H9 (cell line): Measurements from ENCODE around the gene FAM13A. TPM values are rescaled to one million over a fixed set of nuclear protein-coding genes. Genes with fewer than 3 reads are reported as not detected.

Source experiments
- DNase-seq: peaks from one replicate; pipeline ENCODE4 v3.0.0-alpha.2; 2017
- H2AFZ ChIP-seq: one replicate; pipeline ENCODE4 v1.6.1; 2013; ENCODE audit warnings: mild to moderate bottlenecking, low read length, control low read depth, moderate library complexity
- H2AK5ac ChIP-seq: 2 replicates; pipeline ENCODE4 v1.6.1; 2013; ENCODE audit warnings: low read length, control low read depth, mixed read lengths; ENCODE audit not compliant: insufficient read length
- H2BK120ac ChIP-seq: one replicate; pipeline ENCODE4 v1.6.1; 2013; ENCODE audit warnings: low read depth, mild to moderate bottlenecking, low read length, control low read depth, inconsistent platforms; ENCODE audit not compliant: poor library complexity, severe bottlenecking
- H2BK12ac ChIP-seq: 2 replicates; pipeline ENCODE4 v1.6.1; 2013; ENCODE audit warnings: low read length, control low read depth, mixed read lengths, low read depth; ENCODE audit not compliant: insufficient read length
- H2BK15ac ChIP-seq: 2 replicates; pipeline ENCODE4 v1.6.1; 2013; ENCODE audit warnings: low read depth, low read length, control low read depth
- H2BK20ac ChIP-seq: one replicate; pipeline ENCODE4 v1.6.1; 2013; ENCODE audit warnings: low read depth, mild to moderate bottlenecking, low read length, control low read depth, inconsistent platforms; ENCODE audit not compliant: poor library complexity, severe bottlenecking
- H2BK5ac ChIP-seq: 2 replicates; pipeline ENCODE4 v1.6.1; 2013; ENCODE audit warnings: low read length, control low read depth, mixed read lengths; ENCODE audit not compliant: insufficient read length
- H3K14ac ChIP-seq: 2 replicates; pipeline ENCODE4 v1.6.1; 2013; ENCODE audit warnings: low read length, control low read depth; ENCODE audit not compliant: insufficient read depth
- H3K18ac ChIP-seq: 2 replicates; pipeline ENCODE4 v1.6.1; 2013; ENCODE audit warnings: low read depth, mild to moderate bottlenecking, mixed read lengths, low read length, control low read depth; ENCODE audit not compliant: insufficient read length
- H3K23ac ChIP-seq: 2 replicates; pipeline ENCODE4 v1.6.1; 2013; ENCODE audit warnings: low read length, control low read depth, mixed read lengths, low read depth; ENCODE audit not compliant: insufficient read length
- H3K23me2 ChIP-seq: 2 replicates; pipeline ENCODE4 v1.6.1; 2013; ENCODE audit warnings: low read depth, mild to moderate bottlenecking, mixed read lengths, low read length, control low read depth; ENCODE audit not compliant: insufficient read length, poor library complexity, severe bottlenecking
- H3K27ac ChIP-seq: 2 replicates; pipeline ENCODE4 v1.5.1; 2013; ENCODE audit warnings: low read length, control low read depth, mixed read lengths, low read depth; ENCODE audit not compliant: insufficient read length
- H3K27me3 ChIP-seq: 2 replicates; pipeline ENCODE4 v1.6.1; 2013; ENCODE audit warnings: low read length, control low read depth, inconsistent platforms; ENCODE audit not compliant: insufficient read depth
- H3K4ac ChIP-seq: 2 replicates; pipeline ENCODE4 v1.6.1; 2013; ENCODE audit warnings: low read depth, mild to moderate bottlenecking, control low read depth, inconsistent platforms, low read length, moderate library complexity
- H3K4me1 ChIP-seq: 2 replicates; pipeline ENCODE4 v1.6.1; 2013; ENCODE audit warnings: low read length, control low read depth, inconsistent platforms; ENCODE audit not compliant: insufficient read depth
- H3K4me2 ChIP-seq: 2 replicates; pipeline ENCODE4 v1.6.1; 2013; ENCODE audit warnings: low read length, control low read depth, mixed read lengths; ENCODE audit not compliant: insufficient read length, insufficient read depth
- H3K56ac ChIP-seq: 2 replicates; pipeline ENCODE4 v1.6.1; 2013; ENCODE audit warnings: low read depth, mild to moderate bottlenecking, mixed read lengths, low read length, control low read depth; ENCODE audit not compliant: insufficient read length
- H3K79me1 ChIP-seq: 2 replicates; pipeline ENCODE4 v1.6.1; 2013; ENCODE audit warnings: low read depth, mild to moderate bottlenecking, moderate library complexity, low read length, control low read depth, inconsistent platforms; ENCODE audit not compliant: insufficient read depth, poor library complexity, severe bottlenecking
- H3K79me2 ChIP-seq: 2 replicates; pipeline ENCODE4 v1.6.1; 2013; ENCODE audit warnings: low read length, control low read depth, inconsistent platforms; ENCODE audit not compliant: insufficient read depth
- H3K9ac ChIP-seq: 2 replicates; pipeline ENCODE4 v1.6.1; 2013; ENCODE audit warnings: low read length, control low read depth, mixed read lengths; ENCODE audit not compliant: insufficient read length; ENCODE audit errors: extremely low read depth
- H3K9me3 ChIP-seq: one replicate; pipeline ENCODE4 v1.6.1; 2013; ENCODE audit warnings: low read depth, low read length, inconsistent platforms; ENCODE audit not compliant: control insufficient read depth
- H3T11ph ChIP-seq: one replicate; pipeline ENCODE4 v1.6.1; 2013; ENCODE audit warnings: mild to moderate bottlenecking, low read length, control low read depth, inconsistent platforms
- H4K20me1 ChIP-seq: one replicate; pipeline ENCODE4 v1.6.1; 2013; ENCODE audit not compliant: control insufficient read depth, insufficient read length, insufficient read depth
- H4K5ac ChIP-seq: 2 replicates; pipeline ENCODE4 v1.6.1; 2013; ENCODE audit warnings: low read depth, mild to moderate bottlenecking, mixed read lengths, low read length, control low read depth; ENCODE audit not compliant: insufficient read length
- H4K8ac ChIP-seq: replicated peaks from 2 replicates; pipeline ENCODE4 v1.6.1; 2013; ENCODE audit warnings: low read length, control low read depth, mixed read lengths, low read depth; ENCODE audit not compliant: insufficient read length
- H4K91ac ChIP-seq: 2 replicates; pipeline ENCODE4 v1.6.1; 2013; ENCODE audit warnings: low read depth, mild to moderate bottlenecking, moderate library complexity, mixed read lengths, low read length, control low read depth; ENCODE audit not compliant: insufficient read length
- H3K27ac Mint-ChIP-seq, 3 experiments: 2 replicates in 2 of 3; 3 replicates in 1 of 3; pipeline ENCODE4 v1.8.0; 2020 to 2021; ENCODE audit warnings: mixed read lengths in 3 of 3, mild to moderate bottlenecking in 1 of 3, moderate library complexity in 1 of 3
- H3K27me3 Mint-ChIP-seq: 2 replicates; pipeline ENCODE4 v1.8.0; 2021; ENCODE audit warnings: low read depth, mild to moderate bottlenecking, moderate library complexity, mixed read lengths
- H3K36me3 Mint-ChIP-seq, 3 experiments: 2 replicates in 2 of 3; 3 replicates in 1 of 3; pipeline ENCODE4 v1.8.0; 2020 to 2021; ENCODE audit warnings: low read depth in 3 of 3, mixed read lengths in 3 of 3; ENCODE audit not compliant: insufficient read depth in 1 of 3
- H3K4me1 Mint-ChIP-seq, 2 experiments: 2 replicates each; pipeline ENCODE4 v1.8.0; 2020; ENCODE audit warnings: mixed read lengths in 2 of 2
- H3K4me3 Mint-ChIP-seq, 2 experiments: 2 replicates in 1 of 2; 3 replicates in 1 of 2; pipeline ENCODE4 v1.8.0; 2020 to 2021; ENCODE audit warnings: mild to moderate bottlenecking in 2 of 2, mixed read lengths in 2 of 2, moderate library complexity in 1 of 2
- H3K9me3 Mint-ChIP-seq, 2 experiments: 2 replicates in 1 of 2; 3 replicates in 1 of 2; pipeline ENCODE4 v1.8.0; 2020; ENCODE audit warnings: mild to moderate bottlenecking in 2 of 2, mixed read lengths in 2 of 2, moderate library complexity in 1 of 2
- CTCF ChIP-seq: fragments of 200-600 bp; sonication (generic); conservative IDR thresholded peaks from 3 replicates; pipeline ENCODE4 v1.8.0; 2021; ENCODE audit warnings: antibody characterized with exemption, mild to moderate bottlenecking
- WGBS: extraction: QIAGEN DNeasy Blood & Tissue Kit; methylation state at CpG from one replicate; pipeline ENCODE4 v1.1.7; 2013; ENCODE audit warnings: missing lambda C conversion rate, low lambda C conversion rate, mixed read lengths; ENCODE audit not compliant: insufficient read length; ENCODE audit errors: extremely low coverage; 5-methylcytosine and 5-hydroxymethylcytosine counted together
- total RNA-seq: library from RNA; stranded (reverse); gene quantifications from 2 replicates; pipeline ENCODE4 v1.2.1, GENCODE V29; 2021

The FAM13A gene
- total RNA-seq, 1 experiment from 2014 or later = 12.7 TPM

DNA sequence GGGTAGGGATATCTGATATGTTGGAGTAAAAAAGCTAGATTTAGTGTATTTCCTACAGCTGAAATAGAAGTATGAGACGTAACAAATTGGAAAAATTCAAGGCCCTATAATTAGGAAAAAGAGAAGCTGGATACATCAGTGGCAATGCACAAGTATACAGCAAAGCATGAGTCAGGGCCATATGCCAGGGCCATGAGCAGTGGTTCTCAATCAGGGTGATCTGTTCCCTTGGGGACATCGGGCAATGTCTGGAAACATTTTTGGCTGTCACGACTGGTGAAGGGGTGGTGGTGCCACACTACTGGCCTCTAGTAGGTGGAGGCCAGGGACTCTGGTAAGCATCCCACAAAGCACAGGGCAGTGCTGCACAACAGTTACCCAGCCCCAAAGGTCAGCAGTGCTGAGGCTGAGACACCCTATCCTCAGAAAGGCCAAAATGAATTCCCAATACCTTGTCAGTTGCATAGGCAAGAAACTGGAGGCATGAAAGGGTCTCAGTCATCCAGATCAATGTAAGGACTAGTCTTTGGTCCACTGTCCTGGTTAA lies 322.5 kb downstream of the FAM13A start:
- Mint-ChIP-seq H3K4me3 (no peak overlapping the region), H3K9me3 (no peaks in the 10 kb centered on the region), H3K27me3 (no peaks in the 10 kb centered on the region), H3K36me3 (peaks cover 0 to 15% (median 5%) of the 10 kb centered on the region in 3 experiments; a peak in 6 of 7 replicates), H3K27ac (peak overlapping the region in 2 of 3 experiments; percentile 49 to 82; a peak in 3 of 7 replicates), H3K4me1 (peaks cover 26 to 34% of the 10 kb centered on the region in 2 experiments)
- Histone ChIP-seq H2BK120ac (no peak overlapping the region), H3K23ac (no peak overlapping the region), H3K18ac (no peak overlapping the region), H4K20me1 (no peaks in the 10 kb centered on the region), H3K4me2 (no peak overlapping the region), H3K14ac (no peak overlapping the region), H2BK20ac (no peak overlapping the region), H3K56ac (no peak overlapping the region), H4K91ac (no peak overlapping the region), H3K9me3 (no peaks in the 10 kb centered on the region), H3K9ac (no peak overlapping the region), H2AFZ (no peak overlapping the region), H4K5ac (no peak overlapping the region), H3K4me1 (peaks cover 10% of the 10 kb centered on the region), H3K79me1 (no peaks in the 10 kb centered on the region), H3K4ac (no peak overlapping the region), H2AK5ac (no peak overlapping the region), H4K8ac (no peak overlapping the region), H2BK12ac (no peak overlapping the region), H2BK5ac (no peak overlapping the region), H3K79me2 (no peaks in the 10 kb centered on the region), H3T11ph (no peak overlapping the region), H3K23me2 (no peaks in the 10 kb centered on the region), H2BK15ac (no peak overlapping the region), H3K27me3 (no peaks in the 10 kb centered on the region), H3K27ac (no peak overlapping the region)
- no peak for DNase-seq
- WGBS = no CpG with 5 or more reads among the region's 3 CpGs
- TF ChIP-seq CTCF = no peak
